PC-9 (cell line): ENCODE data around the gene NIP7. TPM values are rescaled to one million over a fixed set of nuclear protein-coding genes. Genes with fewer than 3 reads are reported as not detected.

Source experiments
- BruUV-seq: library from RNA; stranded (reverse); fragments of 400-500 nt; replicated peaks from 2 replicates; lab custom pipeline; 2021; lab: Mats Ljungman, UMichigan
- CTCF ChIA-PET: fragments of 300-600 bp; sonication (Branson Sonifier 250); formaldehyde crosslinking; loops from one replicate; lab custom pipeline; 2022; ENCODE audit warnings: antibody characterized with exemption; lab: Charles Lee
- POLR2A ChIA-PET: fragments of 300-600 bp; sonication (Branson Sonifier 250); formaldehyde crosslinking; loops from one replicate; lab custom pipeline; 2022; ENCODE audit warnings: antibody characterized with exemption; ENCODE audit not compliant: unreplicated experiment; lab: Charles Lee
- DNase-seq, 2 experiments: peaks; one replicate each; pipeline versions ENCODE4 v3.0.0 to v3.0.0-alpha.2; 2015 to 2022; ENCODE audit warnings: mixed read lengths in 1 of 2
- H2AFZ ChIP-seq: fragments of 200-600 bp; sonication (generic); 2 replicates; pipeline ENCODE4 v1.8.1; 2017; ENCODE audit warnings: antibody characterized with exemption
- H3F3A ChIP-seq: fragments of 200-600 bp; sonication (generic); 2 replicates; pipeline ENCODE4 v1.8.1; 2017; ENCODE audit warnings: antibody characterized with exemption, mild to moderate bottlenecking, low read depth; ENCODE audit not compliant: insufficient read depth
- H3K27ac ChIP-seq: fragments of 200-600 bp; sonication (generic); 2 replicates; pipeline ENCODE4 v1.6.1; 2016; ENCODE audit warnings: mixed run types
- H3K27me3 ChIP-seq: fragments of 200-600 bp; sonication (generic); 2 replicates; pipeline ENCODE4 v1.6.1; 2016; ENCODE audit warnings: low read depth, mixed run types; ENCODE audit not compliant: insufficient read depth
- H3K36me3 ChIP-seq: fragments of 200-600 bp; sonication (generic); 2 replicates; pipeline ENCODE4 v1.6.1; 2016; ENCODE audit warnings: low read depth, mixed run types
- H3K4me1 ChIP-seq: fragments of 200-600 bp; sonication (generic); replicated peaks from 2 replicates; pipeline ENCODE4 v1.6.1; 2016; ENCODE audit warnings: mixed run types; ENCODE audit not compliant: insufficient read depth
- H3K4me2 ChIP-seq: fragments of 200-600 bp; sonication (generic); 2 replicates; pipeline ENCODE4 v1.6.1; 2017; ENCODE audit warnings: mixed run types
- H3K4me3 ChIP-seq: fragments of 200-600 bp; sonication (generic); 2 replicates; pipeline ENCODE4 v1.6.1; 2016; ENCODE audit warnings: mixed run types
- H3K79me2 ChIP-seq: fragments of 200-600 bp; sonication (generic); 2 replicates; pipeline ENCODE4 v1.6.1; 2017; ENCODE audit warnings: low read depth, mixed run types
- H3K9me2 ChIP-seq: fragments of 200-600 bp; sonication (generic); 2 replicates; pipeline ENCODE4 v1.8.1; 2017; ENCODE audit warnings: mild to moderate bottlenecking; ENCODE audit not compliant: insufficient read depth
- H3K9me3 ChIP-seq: fragments of 200-600 bp; sonication (generic); 2 replicates; pipeline ENCODE4 v1.8.1; 2016; ENCODE audit warnings: low read depth; ENCODE audit not compliant: insufficient read depth
- H4K20me1 ChIP-seq: fragments of 200-600 bp; sonication (generic); 2 replicates; pipeline ENCODE4 v1.8.1; 2017; ENCODE audit not compliant: insufficient read depth
- EZH2 ChIP-seq: fragments of 200-600 bp; sonication (generic); IDR thresholded peaks from 2 replicates; pipeline ENCODE4 v1.8.0; 2017; ENCODE audit warnings: antibody characterized with exemption, low read depth
- intact Hi-C: fragments of 100-400 bp; cut with micrococcal nuclease; formaldehyde crosslinking; loops from one replicate; pipeline ENCODE4 v1.10.0; 2022; ENCODE audit not compliant: unreplicated experiment
- total RNA-seq: library from RNA; stranded (reverse); gene quantifications from 2 replicates; pipeline ENCODE4 v1.2.3, GENCODE V29; 2021
- TF ChIP-seq, protein P1 (sequence below): fragments of 200-600 bp; sonication (generic); conservative IDR thresholded peaks from 2 replicates; pipeline ENCODE4 v1.6.1; 2017; ENCODE audit warnings: mixed run types, antibody characterized with exemption, mild to moderate bottlenecking, moderate library complexity

NIP7 gene
- total RNA-seq, 1 experiment from 2014 or later, result 23.6 TPM

DNA sequence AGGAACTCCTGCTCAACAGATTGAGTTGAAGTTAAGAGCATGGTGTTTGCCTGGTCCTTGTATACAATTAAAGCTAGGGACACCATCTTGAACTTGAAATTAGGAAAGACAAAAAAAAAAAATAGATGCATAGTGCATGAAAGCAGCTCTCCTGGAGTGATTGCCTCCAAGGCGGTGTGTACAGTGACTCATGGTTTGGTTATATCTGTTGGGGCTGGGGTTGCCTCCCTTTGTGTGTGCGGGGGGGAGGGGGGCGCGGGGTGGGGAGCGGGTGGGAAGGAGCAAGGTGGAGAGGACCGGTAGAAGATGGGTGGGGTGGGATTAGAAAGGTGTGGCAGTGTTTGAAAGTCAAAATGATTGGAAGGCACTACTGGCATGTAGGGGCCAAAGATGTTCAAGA lies 8.7 kb downstream of the NIP7 start:
- Histone ChIP-seq H3K4me1 (no peaks in the 10 kb centered on the region), H3K27ac (no peak overlapping the region), H4K20me1 (no peaks in the 10 kb centered on the region), H3K4me2 (no peak overlapping the region), H3K36me3 (0 out of 2 replicates have a peak, but pooled peaks cover 2% of the 10 kb centered on the region), H3K79me2 (no peaks in the 10 kb centered on the region), H3K4me3 (no peak overlapping the region), H3K9me2 (no peaks in the 10 kb centered on the region), H3K9me3 (no peaks in the 10 kb centered on the region), H2AFZ (no peak overlapping the region), H3K27me3 (no peaks in the 10 kb centered on the region), H3F3A (peaks cover 19% of the 10 kb centered on the region)
- DNase-seq, result no peak
- BruUV-seq, result no TSS peak
- ChIA-PET CTCF (no interaction called here), POLR2A (interaction anchor here (0.7 kb wide), 1 partner anchor 162 kb away, joined by 4 read pairs; no protein-coding TSS in a partner anchor)
- TF ChIP-seq EZH2, result no peak
- intact Hi-C loops, result no loop called here

- ChIA-PET CTCF (no interaction called here), POLR2A (no interaction called here)
- BruUV-seq, result no TSS peak
Observed at GRCh38 chr16:69349536-69349935, 10.0 kb downstream of the NIP7 start.

GRCh38 chr16:69350536-69351133 lies 11.1 kb downstream of the NIP7 start:
- no peaks in the 10 kb centered on the region for H3K9me2 ChIP-seq
- no peak for DNase-seq
- no TSS peak for BruUV-seq
- peaks cover 5% of the 10 kb centered on the region for H3K36me3 ChIP-seq
- H3F3A ChIP-seq, result peaks cover 4% of the 10 kb centered on the region; the same call in 1 of the 2 replicates
- H3K4me3 ChIP-seq, result no peak overlapping the region
- no peak overlapping the region for H3K27ac ChIP-seq
- CTCF ChIA-PET, result no interaction called here
- no peaks in the 10 kb centered on the region for H3K9me3 ChIP-seq
- no peaks in the 10 kb centered on the region for H3K79me2 ChIP-seq
- H4K20me1 ChIP-seq, result no peaks in the 10 kb centered on the region
- no peaks in the 10 kb centered on the region for H3K27me3 ChIP-seq
- TF ChIP-seq, protein P1, sequence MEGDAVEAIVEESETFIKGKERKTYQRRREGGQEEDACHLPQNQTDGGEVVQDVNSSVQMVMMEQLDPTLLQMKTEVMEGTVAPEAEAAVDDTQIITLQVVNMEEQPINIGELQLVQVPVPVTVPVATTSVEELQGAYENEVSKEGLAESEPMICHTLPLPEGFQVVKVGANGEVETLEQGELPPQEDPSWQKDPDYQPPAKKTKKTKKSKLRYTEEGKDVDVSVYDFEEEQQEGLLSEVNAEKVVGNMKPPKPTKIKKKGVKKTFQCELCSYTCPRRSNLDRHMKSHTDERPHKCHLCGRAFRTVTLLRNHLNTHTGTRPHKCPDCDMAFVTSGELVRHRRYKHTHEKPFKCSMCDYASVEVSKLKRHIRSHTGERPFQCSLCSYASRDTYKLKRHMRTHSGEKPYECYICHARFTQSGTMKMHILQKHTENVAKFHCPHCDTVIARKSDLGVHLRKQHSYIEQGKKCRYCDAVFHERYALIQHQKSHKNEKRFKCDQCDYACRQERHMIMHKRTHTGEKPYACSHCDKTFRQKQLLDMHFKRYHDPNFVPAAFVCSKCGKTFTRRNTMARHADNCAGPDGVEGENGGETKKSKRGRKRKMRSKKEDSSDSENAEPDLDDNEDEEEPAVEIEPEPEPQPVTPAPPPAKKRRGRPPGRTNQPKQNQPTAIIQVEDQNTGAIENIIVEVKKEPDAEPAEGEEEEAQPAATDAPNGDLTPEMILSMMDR, result no peak
- no peak for TF ChIP-seq EZH2
- POLR2A ChIA-PET, result interaction anchor here (0.6 kb wide), 1 partner anchor 30 kb away, joined by 9 read pairs; no protein-coding TSS in a partner anchor
- H2AFZ ChIP-seq, result no peak overlapping the region
- H3K4me1 ChIP-seq, result no peaks in the 10 kb centered on the region
- intact Hi-C loops, result no loop called here
- H3K4me2 ChIP-seq, result no peak overlapping the region

More at GRCh38 chr16:69349536-69349935, 10.0 kb downstream of the NIP7 start:
- Histone ChIP-seq H2AFZ (no peak overlapping the region), H3K4me1 (no peaks in the 10 kb centered on the region), H3F3A (peaks cover 6% of the 10 kb centered on the region; the same call in 1 of the 2 replicates), H3K79me2 (no peaks in the 10 kb centered on the region), H4K20me1 (no peaks in the 10 kb centered on the region), H3K27ac (no peak overlapping the region), H3K4me3 (no peak overlapping the region), H3K36me3 (no peaks in the 10 kb centered on the region), H3K4me2 (no peak overlapping the region), H3K9me2 (no peaks in the 10 kb centered on the region), H3K9me3 (no peaks in the 10 kb centered on the region), H3K27me3 (no peaks in the 10 kb centered on the region)
- TF ChIP-seq EZH2, result no peak
- TF ChIP-seq, protein P1, result no peak
- intact Hi-C loops, result no loop called here
- no peak for DNase-seq
